Neutrophil (primary cell): Measurements from ENCODE around the gene GABRR2.

Source experiments
- H3K27ac ChIP-seq: fragments of 200-600 bp; sonication (generic); 2 replicates; pipeline ENCODE4 v1.5.1; 2016; ENCODE audit warnings: mild to moderate bottlenecking, moderate library complexity
- H3K27me3 ChIP-seq: fragments of 200-600 bp; sonication (generic); 2 replicates; pipeline ENCODE4 v1.6.0; 2016; ENCODE audit warnings: mild to moderate bottlenecking
- H3K36me3 ChIP-seq: fragments of 200-600 bp; sonication (generic); 2 replicates; pipeline ENCODE4 v1.5.1; 2017
- H3K4me1 ChIP-seq, 2 experiments: fragments of 200-600 bp in 1 of 2; sonication (generic) in 1 of 2; 1 replicate in 1 of 2; 2 replicates in 1 of 2; pipeline versions ENCODE4 v1.5.1 to v1.6.1; 2013 to 2016; ENCODE audit warnings: low read depth in 1 of 2, low read length in 1 of 2, mild to moderate bottlenecking in 1 of 2, moderate library complexity in 1 of 2; ENCODE audit not compliant: control insufficient read depth in 1 of 2, insufficient read depth in 1 of 2
- H3K4me3 ChIP-seq, 2 experiments: fragments of 200-600 bp in 1 of 2; sonication (generic) in 1 of 2; 1 replicate in 1 of 2; 2 replicates in 1 of 2; pipeline ENCODE4 v1.5.1; 2013 to 2016; ENCODE audit warnings: low read depth in 1 of 2, low read length in 1 of 2, mild to moderate bottlenecking in 1 of 2, moderate library complexity in 1 of 2
- H3K9me3 ChIP-seq: fragments of 200-600 bp; sonication (generic); 2 replicates; pipeline ENCODE4 v1.5.1; 2016
- CTCF ChIP-seq: fragments of 200-600 bp; sonication (generic); IDR thresholded peaks from 2 replicates; pipeline ENCODE4 v1.5.1; 2016; ENCODE audit warnings: antibody characterized with exemption

GABRR2 gene

DNA sequence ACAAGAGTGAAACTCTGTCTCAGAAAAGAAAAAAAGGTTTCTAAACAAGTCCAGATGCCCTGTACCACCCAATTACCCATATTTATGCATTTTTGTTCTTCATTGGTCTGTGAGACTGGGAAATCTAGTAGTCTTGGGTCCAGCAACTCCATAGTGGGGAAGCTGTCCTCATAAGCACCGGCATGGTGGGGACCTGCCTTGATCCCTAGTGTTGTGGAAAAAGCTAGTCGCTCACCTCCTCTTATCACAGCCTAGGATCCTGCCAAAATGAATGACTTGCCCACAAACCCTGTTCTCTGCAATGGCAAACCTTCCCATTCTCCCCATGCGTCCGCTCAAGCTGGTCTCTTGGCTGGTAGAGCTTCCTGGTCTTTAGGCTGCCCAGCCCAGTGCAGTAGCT, 59.7 kb downstream of the GABRR2 start:
- Histone ChIP-seq H3K27ac (no peak overlapping the region), H3K36me3 (no peaks in the 10 kb centered on the region), H3K9me3 (no peaks in the 10 kb centered on the region), H3K4me1 (no peaks in the 10 kb centered on the region), H3K4me3 (no peak overlapping the region), H3K27me3 (no peaks in the 10 kb centered on the region)
- no peak for TF ChIP-seq CTCF

DNA sequence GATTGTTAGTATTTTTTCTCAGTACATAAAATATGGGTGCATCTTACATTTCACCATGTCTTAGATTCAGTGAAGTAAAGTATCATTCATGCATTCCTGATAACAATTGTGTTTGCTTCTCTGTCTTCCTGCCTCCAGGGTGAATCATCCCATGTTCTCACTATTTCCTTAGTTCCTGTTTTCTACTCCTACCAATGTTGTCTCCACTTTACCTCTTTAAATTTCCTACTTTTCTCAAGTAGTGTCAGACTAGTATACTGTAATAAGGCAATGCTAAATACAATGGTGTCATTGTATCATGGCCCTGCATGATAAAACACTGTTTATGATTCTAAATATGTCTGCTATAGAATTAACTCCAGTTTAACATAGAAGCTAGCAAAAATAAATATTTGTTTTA, 60.5 kb downstream of the GABRR2 start:
- Histone ChIP-seq H3K9me3 (no peaks in the 10 kb centered on the region), H3K27me3 (no peaks in the 10 kb centered on the region), H3K4me1 (no peaks in the 10 kb centered on the region), H3K27ac (no peak overlapping the region), H3K4me3 (no peak overlapping the region), H3K36me3 (no peaks in the 10 kb centered on the region)
- no peak for TF ChIP-seq CTCF

DNA sequence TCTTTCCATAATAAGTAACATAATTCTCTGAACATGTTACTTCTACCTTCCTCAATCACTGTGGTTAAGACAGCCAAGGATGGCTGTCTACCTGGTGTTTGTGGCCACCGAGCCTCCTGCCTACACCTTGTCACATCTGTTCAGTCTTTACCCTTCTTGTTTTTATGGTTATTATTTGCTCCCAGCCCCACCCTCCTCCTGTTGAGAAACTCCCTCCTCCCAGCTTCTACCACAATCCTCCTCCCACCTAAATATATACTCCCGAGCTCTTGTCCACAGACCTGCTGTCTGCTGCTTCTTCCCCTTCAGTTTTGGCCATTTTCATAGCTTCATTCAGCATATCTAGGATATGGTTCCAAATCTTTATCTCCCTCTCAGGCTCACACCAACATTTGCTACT, 62.2 kb downstream of the GABRR2 start:
- H3K4me3 ChIP-seq: no peak overlapping the region
- H3K4me1 ChIP-seq: no peaks in the 10 kb centered on the region
- no peak overlapping the region for H3K27ac ChIP-seq
- no peak for TF ChIP-seq CTCF
- no peaks in the 10 kb centered on the region for H3K9me3 ChIP-seq
- H3K36me3 ChIP-seq: no peaks in the 10 kb centered on the region
- H3K27me3 ChIP-seq: no peaks in the 10 kb centered on the region

- Histone ChIP-seq H3K4me3 (no peak overlapping the region), H3K27ac (no peak overlapping the region), H3K36me3 (no peaks in the 10 kb centered on the region), H3K27me3 (no peaks in the 10 kb centered on the region), H3K4me1 (no peaks in the 10 kb centered on the region), H3K9me3 (no peaks in the 10 kb centered on the region)
- TF ChIP-seq CTCF: no peak
These were observed 63.1 kb downstream of the GABRR2 start for GRCh38 chr6:89251976-89252375.

DNA sequence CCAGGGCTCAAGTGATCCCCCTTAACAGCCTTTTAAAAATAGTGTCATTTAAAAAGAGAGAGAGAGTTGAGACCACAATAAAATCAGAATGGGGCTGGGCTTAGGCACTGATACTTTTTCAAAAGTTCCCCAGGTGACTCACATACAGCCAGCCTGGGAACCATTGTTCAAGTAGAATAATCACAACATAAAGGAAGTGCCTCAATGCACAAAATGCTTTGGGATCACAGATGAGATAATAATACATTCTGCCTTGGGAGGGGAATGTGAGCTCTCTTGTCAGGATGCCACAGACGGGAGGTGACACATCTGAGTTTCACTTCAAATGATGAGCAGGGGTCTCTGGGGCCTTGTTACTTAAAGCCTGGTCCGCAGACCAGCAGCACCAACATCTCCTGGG, 63.9 kb downstream of the GABRR2 start:
- Histone ChIP-seq H3K27ac (no peak overlapping the region), H3K4me3 (no peak overlapping the region)

More for the DNA sequence above, 63.9 kb downstream of the GABRR2 start:
- no peaks in the 10 kb centered on the region for H3K9me3 ChIP-seq
- no peak for TF ChIP-seq CTCF
- no peaks in the 10 kb centered on the region for H3K4me1 ChIP-seq
- no peaks in the 10 kb centered on the region for H3K36me3 ChIP-seq
- H3K27me3 ChIP-seq: no peaks in the 10 kb centered on the region
